Tibial artery (tissue), 4 donors: Measurements from ENCODE around the gene ABI1.

Experiments used
- DNase-seq, 2 donors: peaks; one replicate each; pipeline ENCODE4 v3.0.0-alpha.2; 2019
- H3K27ac ChIP-seq, 2 donors: fragments of 200-600 bp; sonication (generic) in 1 of 2; 1 replicate in 1 of 2; 2 replicates in 1 of 2; pipeline ENCODE4 v1.5.1; 2018 to 2019; ENCODE audit warnings: mild to moderate bottlenecking in 1 of 2
- H3K27me3 ChIP-seq, 2 donors: fragments of 200-600 bp; sonication (generic) in 1 of 2; one replicate each; pipeline versions ENCODE4 v1.5.1 to v1.6.0; 2016 to 2019
- H3K36me3 ChIP-seq, 3 donors: fragments of 200-600 bp; sonication (generic) in 2 of 3; one replicate each; pipeline ENCODE4 v1.5.1; 2016 to 2019; ENCODE audit warnings: mild to moderate bottlenecking in 2 of 3
- H3K4me1 ChIP-seq, 4 donors: fragments of 200-600 bp; sonication (generic) in 2 of 4; 1 replicate in 3 of 4; 2 replicates in 1 of 4; pipeline ENCODE4 v1.5.1; 2016 to 2019
- H3K4me3 ChIP-seq, 2 donors: fragments of 200-600 bp; sonication (generic) in 1 of 2; 1 replicate in 1 of 2; 2 replicates in 1 of 2; pipeline ENCODE4 v1.5.1; 2018 to 2019; ENCODE audit warnings: mild to moderate bottlenecking in 2 of 2
- H3K9me3 ChIP-seq, 3 donors: fragments of 200-600 bp; sonication (generic) in 1 of 3; one replicate each; pipeline ENCODE4 v1.5.1; 2016 to 2019
- intact Hi-C: fragments of 100-400 bp; cut with DNase I; formaldehyde crosslinking; loops from one replicate; pipeline ENCODE4 v1.15.0; 2023; ENCODE audit warnings: low total_unique reads
- TF ChIP-seq, protein P1 (sequence below), 2 experiments: fragments of 200-600 bp in 1 of 2; fragments of 450-650 bp in 1 of 2; IDR thresholded peaks; one replicate each; pipeline ENCODE4 v1.5.1; 2017 to 2019; ENCODE audit warnings: antibody characterized with exemption in 2 of 2, mild to moderate bottlenecking in 1 of 2, moderate library complexity in 1 of 2

The ABI1 gene

GRCh38 chr10:26743841-26744240 is 116.9 kb downstream of the ABI1 start:
- intact Hi-C loops: loop anchor here (10.0 kb wide), 1 partner anchor 1469 kb away; no protein-coding TSS in a partner anchor
- Histone ChIP-seq H3K27ac (no peak overlapping the region), H3K9me3 (no peaks in the 10 kb centered on the region), H3K27me3 (no peaks in the 10 kb centered on the region), H3K4me3 (no peak overlapping the region), H3K36me3 (peaks cover 9 to 54% (median 48%) of the 10 kb centered on the region in 3 donors), H3K4me1 (no peaks in the 10 kb centered on the region)
- DNase-seq: no peak
- TF ChIP-seq, protein P1, sequence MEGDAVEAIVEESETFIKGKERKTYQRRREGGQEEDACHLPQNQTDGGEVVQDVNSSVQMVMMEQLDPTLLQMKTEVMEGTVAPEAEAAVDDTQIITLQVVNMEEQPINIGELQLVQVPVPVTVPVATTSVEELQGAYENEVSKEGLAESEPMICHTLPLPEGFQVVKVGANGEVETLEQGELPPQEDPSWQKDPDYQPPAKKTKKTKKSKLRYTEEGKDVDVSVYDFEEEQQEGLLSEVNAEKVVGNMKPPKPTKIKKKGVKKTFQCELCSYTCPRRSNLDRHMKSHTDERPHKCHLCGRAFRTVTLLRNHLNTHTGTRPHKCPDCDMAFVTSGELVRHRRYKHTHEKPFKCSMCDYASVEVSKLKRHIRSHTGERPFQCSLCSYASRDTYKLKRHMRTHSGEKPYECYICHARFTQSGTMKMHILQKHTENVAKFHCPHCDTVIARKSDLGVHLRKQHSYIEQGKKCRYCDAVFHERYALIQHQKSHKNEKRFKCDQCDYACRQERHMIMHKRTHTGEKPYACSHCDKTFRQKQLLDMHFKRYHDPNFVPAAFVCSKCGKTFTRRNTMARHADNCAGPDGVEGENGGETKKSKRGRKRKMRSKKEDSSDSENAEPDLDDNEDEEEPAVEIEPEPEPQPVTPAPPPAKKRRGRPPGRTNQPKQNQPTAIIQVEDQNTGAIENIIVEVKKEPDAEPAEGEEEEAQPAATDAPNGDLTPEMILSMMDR (IDR thresholded peaks at IDR 0.05): no peak

GRCh38 chr10:26743091-26743490 is 117.7 kb downstream of the ABI1 start:
- peaks cover 9 to 54% (median 45%) of the 10 kb centered on the region in 3 donors for H3K36me3 ChIP-seq
- intact Hi-C loops: loop anchor here (10.0 kb wide), 1 partner anchor 1468 kb away; no protein-coding TSS in a partner anchor
- no peak overlapping the region for H3K27ac ChIP-seq

GRCh38 chr10:26741368-26741767 is 119.4 kb downstream of the ABI1 start:
- intact Hi-C loops: loop anchor here (10.0 kb wide), 1 partner anchor 1467 kb away; no protein-coding TSS in a partner anchor
- no peaks in the 10 kb centered on the region for H3K4me1 ChIP-seq
- H3K27me3 ChIP-seq: no peaks in the 10 kb centered on the region
- no peak overlapping the region for H3K27ac ChIP-seq
- no peak overlapping the region for H3K4me3 ChIP-seq
- no peaks in the 10 kb centered on the region for H3K9me3 ChIP-seq
- H3K36me3 ChIP-seq: peaks cover 9 to 53% (median 43%) of the 10 kb centered on the region in 3 donors
- no peak for DNase-seq
- TF ChIP-seq, protein P1 (IDR thresholded peaks at IDR 0.05): no peak

More at GRCh38 chr10:26743091-26743490, 117.7 kb downstream of the ABI1 start:
- Histone ChIP-seq H3K4me1 (no peaks in the 10 kb centered on the region), H3K27me3 (no peaks in the 10 kb centered on the region), H3K4me3 (no peak overlapping the region), H3K9me3 (no peaks in the 10 kb centered on the region)
- DNase-seq: no peak
- TF ChIP-seq, protein P1 (IDR thresholded peaks at IDR 0.05): no peak

- no peak overlapping the region for H3K27ac ChIP-seq
- intact Hi-C loops: no loop called here
- H3K4me1 ChIP-seq: no peaks in the 10 kb centered on the region
- TF ChIP-seq, protein P1 (IDR thresholded peaks at IDR 0.05): no peak
- peaks cover 9 to 49% (median 28%) of the 10 kb centered on the region in 3 donors for H3K36me3 ChIP-seq
- H3K4me3 ChIP-seq: no peak overlapping the region
- H3K27me3 ChIP-seq: no peaks in the 10 kb centered on the region
- H3K9me3 ChIP-seq: no peaks in the 10 kb centered on the region
- no peak for DNase-seq
Measured at GRCh38 chr10:26739071-26739631, 121.6 kb downstream of the ABI1 start.

DNA sequence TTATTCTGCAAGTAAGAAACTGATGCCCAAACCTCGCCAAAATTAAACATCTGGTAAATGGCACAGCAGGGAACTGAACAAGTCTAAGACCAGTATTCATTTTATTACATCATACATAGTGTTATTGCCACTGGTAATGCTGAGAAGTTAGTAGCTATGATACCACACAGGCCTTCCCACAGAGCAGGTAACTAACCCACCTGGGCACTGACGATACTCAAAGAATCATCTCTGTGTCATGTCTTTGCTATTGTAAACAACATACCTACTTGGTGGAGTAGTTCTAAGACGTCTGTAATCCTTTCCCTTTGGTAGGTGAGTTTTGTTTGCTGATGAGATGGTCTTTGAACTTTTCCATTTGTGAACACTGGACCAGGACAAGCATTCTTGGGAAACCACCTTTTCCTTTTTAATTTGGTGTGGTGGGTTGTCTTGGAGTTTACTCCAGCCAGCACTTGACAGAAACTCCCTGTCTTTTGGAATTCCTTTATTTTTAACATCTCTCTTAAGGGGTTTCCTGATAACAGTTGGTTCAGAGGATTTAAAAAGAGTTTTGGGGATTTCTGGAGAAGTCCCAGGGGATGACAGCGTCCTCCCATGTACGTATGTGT is 122.4 kb downstream of the ABI1 start:
- H3K27ac ChIP-seq: no peak overlapping the region
- no peak overlapping the region for H3K4me3 ChIP-seq
- no peak for DNase-seq
- H3K4me1 ChIP-seq: no peaks in the 10 kb centered on the region
- TF ChIP-seq, protein P1 (IDR thresholded peaks at IDR 0.05): no peak
- intact Hi-C loops: no loop called here
- H3K36me3 ChIP-seq: peaks cover 9 to 41% (median 30%) of the 10 kb centered on the region in 3 donors
- H3K27me3 ChIP-seq: no peaks in the 10 kb centered on the region
- H3K9me3 ChIP-seq: no peaks in the 10 kb centered on the region
